ENCODE data around the gene RGS19. TPM values are rescaled to one million over a fixed set of nuclear protein-coding genes. Genes with fewer than 3 reads are reported as not detected.

RGS19 gene
- total and polyA plus RNA-seq, 2 experiments from 2014 or later = 9.0 to 12.3 TPM

DNA sequence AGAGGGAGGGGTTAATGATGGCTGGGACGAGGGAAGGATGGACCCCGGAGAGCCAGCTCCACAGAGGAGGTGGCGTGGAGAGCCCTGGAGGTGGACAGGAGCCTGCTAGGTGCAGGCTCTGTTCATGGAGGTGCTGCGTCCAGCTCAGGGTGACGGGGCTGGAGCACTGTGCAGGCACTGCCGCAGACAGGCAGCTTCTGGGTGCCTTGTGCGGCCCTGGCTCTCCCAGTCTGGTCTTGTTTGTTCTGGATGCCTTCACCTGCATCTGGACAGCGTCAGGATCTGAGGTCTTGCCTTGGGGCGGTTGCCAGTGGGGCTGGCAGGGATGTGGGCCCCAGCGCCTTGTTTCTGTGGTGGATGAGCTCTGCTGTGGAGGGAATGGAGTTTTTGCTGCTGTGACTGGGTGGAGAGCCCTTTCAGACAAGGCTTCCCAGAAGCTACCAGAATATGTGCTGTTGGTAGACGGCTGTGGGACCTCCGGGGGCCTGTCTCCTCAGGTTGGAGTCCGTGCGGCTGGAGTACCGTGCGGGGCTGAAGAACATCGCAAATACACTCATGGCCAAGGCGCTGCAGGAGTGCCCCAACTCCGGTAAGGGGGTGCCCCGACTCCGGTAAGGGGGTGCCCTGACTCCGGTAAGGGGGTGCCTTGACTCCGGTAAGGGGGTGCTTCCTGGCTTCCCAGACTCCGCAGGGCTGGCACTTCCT is 51.2 kb downstream of the RGS19 start:
- H3K27me3 ChIP-seq = no peaks in the 10 kb centered on the region
- DNase-seq (ENCODE audit: low read depth in 1 of 2, low spot score in 1 of 2) = no peak
- TF ChIP-seq, protein P1, sequence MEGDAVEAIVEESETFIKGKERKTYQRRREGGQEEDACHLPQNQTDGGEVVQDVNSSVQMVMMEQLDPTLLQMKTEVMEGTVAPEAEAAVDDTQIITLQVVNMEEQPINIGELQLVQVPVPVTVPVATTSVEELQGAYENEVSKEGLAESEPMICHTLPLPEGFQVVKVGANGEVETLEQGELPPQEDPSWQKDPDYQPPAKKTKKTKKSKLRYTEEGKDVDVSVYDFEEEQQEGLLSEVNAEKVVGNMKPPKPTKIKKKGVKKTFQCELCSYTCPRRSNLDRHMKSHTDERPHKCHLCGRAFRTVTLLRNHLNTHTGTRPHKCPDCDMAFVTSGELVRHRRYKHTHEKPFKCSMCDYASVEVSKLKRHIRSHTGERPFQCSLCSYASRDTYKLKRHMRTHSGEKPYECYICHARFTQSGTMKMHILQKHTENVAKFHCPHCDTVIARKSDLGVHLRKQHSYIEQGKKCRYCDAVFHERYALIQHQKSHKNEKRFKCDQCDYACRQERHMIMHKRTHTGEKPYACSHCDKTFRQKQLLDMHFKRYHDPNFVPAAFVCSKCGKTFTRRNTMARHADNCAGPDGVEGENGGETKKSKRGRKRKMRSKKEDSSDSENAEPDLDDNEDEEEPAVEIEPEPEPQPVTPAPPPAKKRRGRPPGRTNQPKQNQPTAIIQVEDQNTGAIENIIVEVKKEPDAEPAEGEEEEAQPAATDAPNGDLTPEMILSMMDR (IDR thresholded peaks at IDR 0.05; ENCODE audit: low read depth, low read length) = no peak
- no peaks in the 10 kb centered on the region for H3K4me1 ChIP-seq (ENCODE audit: low read depth)
- no peaks in the 10 kb centered on the region for H3K9me3 ChIP-seq (ENCODE audit: low read depth)
- H3K27ac ChIP-seq = no peak overlapping the region
- H3K4me3 ChIP-seq = no peak overlapping the region
- H3K36me3 ChIP-seq = peaks cover 66% of the 10 kb centered on the region

DNA sequence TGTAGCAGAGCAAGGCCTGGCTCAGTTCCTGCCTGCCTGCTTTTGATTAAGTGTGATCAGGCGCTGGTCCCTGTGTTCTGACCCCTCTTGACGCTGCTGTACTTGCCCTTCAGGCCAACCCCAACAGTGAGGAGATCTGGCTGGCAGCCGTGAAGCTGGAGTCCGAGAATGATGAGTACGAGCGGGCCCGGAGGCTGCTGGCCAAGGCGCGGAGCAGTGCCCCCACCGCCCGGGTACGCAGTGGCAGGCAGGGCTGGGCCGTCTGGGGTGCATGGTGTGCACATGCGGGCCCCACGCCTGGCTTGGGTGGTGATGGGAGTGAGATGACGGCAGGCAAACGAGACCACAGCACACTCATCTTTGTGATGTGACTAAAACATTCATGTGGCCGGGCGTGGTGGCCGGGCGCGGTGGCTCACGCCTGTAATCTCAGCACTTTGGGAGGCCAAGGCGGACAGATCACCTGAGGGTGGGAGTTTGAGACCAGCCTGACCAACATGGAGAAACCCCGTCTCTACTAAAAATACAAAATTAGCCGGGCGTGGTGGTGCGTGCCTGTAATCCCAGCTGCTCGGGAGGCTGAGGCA is 53.4 kb downstream of the RGS19 start:
- Histone ChIP-seq H3K36me3 (peaks cover 56% of the 10 kb centered on the region), H3K27ac (no peak overlapping the region), H3K9me3 (ENCODE audit: low read depth) (no peaks in the 10 kb centered on the region), H3K4me3 (no peak overlapping the region), H3K4me1 (ENCODE audit: low read depth) (no peaks in the 10 kb centered on the region), H3K27me3 (no peaks in the 10 kb centered on the region)
- DNase-seq (ENCODE audit: low read depth in 1 of 2, low spot score in 1 of 2) = no peak
- TF ChIP-seq, protein P1 (IDR thresholded peaks at IDR 0.05; ENCODE audit: low read depth, low read length) = no peak

DNA sequence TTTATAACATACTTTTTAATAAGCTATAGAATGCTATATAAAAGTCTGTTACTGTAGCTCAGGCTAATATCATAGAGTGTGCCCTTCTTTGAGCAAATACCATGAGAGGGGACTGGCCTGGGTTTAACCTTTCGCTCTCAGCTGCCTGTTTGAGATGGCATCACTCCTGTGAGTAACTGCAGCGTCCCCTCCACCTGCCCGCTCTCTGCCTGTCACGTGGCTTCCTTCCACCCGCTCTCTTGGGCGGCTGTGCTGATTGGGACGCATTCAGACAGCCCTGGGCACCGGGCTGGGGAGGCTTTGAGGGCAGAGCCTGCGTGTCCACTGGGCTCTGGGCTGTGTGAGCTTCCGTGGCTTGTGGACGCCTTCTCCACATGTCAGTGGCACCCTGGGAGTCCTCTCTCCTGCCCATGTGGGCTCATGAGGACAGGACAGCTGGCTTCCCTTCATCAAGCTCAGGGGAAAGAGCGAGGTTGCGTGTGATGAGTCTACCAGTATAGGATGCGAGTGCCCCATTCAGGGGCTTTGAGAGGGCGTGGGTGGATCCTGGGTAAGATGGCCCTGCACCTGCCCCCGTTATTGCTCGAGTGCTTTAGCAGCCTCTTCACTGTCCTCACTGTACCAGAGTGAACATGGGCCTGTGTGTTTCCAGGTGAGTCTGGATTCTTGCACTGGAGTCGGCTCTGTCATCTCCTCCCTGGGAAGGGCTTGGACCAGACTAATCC is 54.1 kb downstream of the RGS19 start:
- H3K4me3 ChIP-seq = no peak overlapping the region
- no peak overlapping the region for H3K27ac ChIP-seq
- DNase-seq (ENCODE audit: low read depth in 1 of 2, low spot score in 1 of 2) = no peak
- TF ChIP-seq, protein P1 (IDR thresholded peaks at IDR 0.05; ENCODE audit: low read depth, low read length) = no peak
- H3K9me3 ChIP-seq (ENCODE audit: low read depth) = no peaks in the 10 kb centered on the region
- no peaks in the 10 kb centered on the region for H3K4me1 ChIP-seq (ENCODE audit: low read depth)
- peaks cover 54% of the 10 kb centered on the region for H3K36me3 ChIP-seq
- no peaks in the 10 kb centered on the region for H3K27me3 ChIP-seq

DNA sequence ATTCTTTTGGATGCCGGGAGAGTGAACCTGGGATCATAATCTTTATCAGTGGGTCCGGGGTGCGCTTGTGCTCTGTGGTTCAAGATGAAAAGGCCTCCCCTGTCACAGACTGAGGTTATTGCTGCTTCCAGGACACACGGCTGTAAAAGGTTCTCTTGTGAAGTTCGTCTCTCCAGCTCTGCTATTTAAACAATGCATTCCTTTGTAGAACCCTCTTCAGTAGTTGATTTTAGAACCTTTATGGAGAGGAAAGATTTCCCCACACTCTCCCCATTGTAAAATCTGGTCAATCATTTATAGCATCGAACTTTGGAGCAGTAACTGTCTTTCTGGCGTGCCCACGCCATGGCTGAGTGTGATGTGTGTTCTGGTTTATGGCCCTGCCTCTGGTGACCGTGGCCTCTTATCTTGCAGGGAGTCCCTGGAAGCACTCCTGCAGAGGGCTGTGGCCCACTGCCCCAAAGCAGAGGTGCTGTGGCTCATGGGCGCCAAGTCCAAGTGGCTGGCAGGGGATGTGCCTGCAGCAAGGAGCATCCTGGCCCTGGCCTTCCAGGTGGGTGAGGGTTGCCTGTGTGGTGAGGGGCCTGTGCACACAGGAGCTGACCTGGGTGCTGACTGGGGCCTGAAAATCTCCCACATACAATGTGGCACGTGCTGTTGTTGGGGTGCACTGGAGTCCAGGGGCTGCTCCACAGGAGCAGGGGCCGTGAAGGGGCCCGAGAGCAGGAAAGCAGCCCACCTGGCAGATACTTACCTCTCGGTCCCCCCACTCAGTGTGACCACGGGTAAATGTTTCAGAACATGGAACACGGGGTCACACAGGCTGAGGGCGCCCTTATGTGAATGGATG is 55.0 kb downstream of the RGS19 start:
- TF ChIP-seq, protein P1 (IDR thresholded peaks at IDR 0.05; ENCODE audit: low read depth, low read length) = no peak
- Histone ChIP-seq H3K9me3 (ENCODE audit: low read depth) (no peaks in the 10 kb centered on the region), H3K36me3 (peaks cover 48% of the 10 kb centered on the region), H3K27ac (no peak overlapping the region), H3K4me1 (ENCODE audit: low read depth) (no peaks in the 10 kb centered on the region), H3K27me3 (no peaks in the 10 kb centered on the region), H3K4me3 (no peak overlapping the region)
- no peak for DNase-seq (ENCODE audit: low read depth in 1 of 2, low spot score in 1 of 2)
